Prostate gland (tissue), 2 donors: ENCODE data around the gene ASTL.

Source experiments
- CTCF ChIP-seq, 4 experiments: fragments of 200-600 bp in 2 of 4; fragments of 450-650 bp in 2 of 4; sonication (generic) in 2 of 4; IDR thresholded peaks; 1 replicate in 3 of 4; 2 replicates in 1 of 4; pipeline ENCODE4 v1.5.1; 2016 to 2019; ENCODE audit warnings: antibody characterized with exemption in 4 of 4, mild to moderate bottlenecking in 2 of 4, moderate library complexity in 2 of 4
- POLR2AphosphoS5 ChIP-seq: sonication (generic); formaldehyde crosslinking; IDR thresholded peaks from one replicate; pipeline ENCODE4 v1.6.1; 2017; ENCODE audit warnings: antibody characterized with exemption

GRCh38 chr2:96074156-96074555 lies 64.1 kb downstream of the ASTL start:
- TF ChIP-seq CTCF (IDR thresholded peaks at IDR 0.05) (no peak), POLR2AphosphoS5 (no peak)
